Keratinocyte (primary cell): ENCODE results near the gene DDIT4L. TPM values are rescaled to one million over a fixed set of nuclear protein-coding genes. Genes with fewer than 3 reads are reported as not detected.

Experiments used
- DNase-seq: peaks from one replicate; pipeline ENCODE4 v3.0.0-alpha.2; 2011; ENCODE audit warnings: low read depth, missing footprints, low spot score
- FAIRE-seq: peaks from 2 replicates; lab custom pipeline; 2011; peaks lifted over from hg19 to GRCh38; lab: Jason Lieb, UNC
- H2AFZ ChIP-seq: 2 replicates; pipeline ENCODE4 v1.6.0; 2012; ENCODE audit warnings: low read length, control low read depth, inconsistent platforms; ENCODE audit not compliant: control insufficient read depth
- H3K27ac ChIP-seq: 2 replicates; pipeline ENCODE4 v1.5.1; 2011; ENCODE audit warnings: low read length; ENCODE audit not compliant: control insufficient read depth, insufficient read depth
- H3K27me3 ChIP-seq: 3 replicates; pipeline ENCODE4 v1.6.0; 2011; ENCODE audit warnings: low read length; ENCODE audit not compliant: control insufficient read depth, insufficient read depth; ENCODE audit errors: extremely low read depth
- H3K36me3 ChIP-seq, 2 experiments: 2 replicates in 1 of 2; 3 replicates in 1 of 2; pipeline ENCODE4 v1.5.1; 2011; ENCODE audit warnings: low read length in 2 of 2, mild to moderate bottlenecking in 1 of 2; ENCODE audit not compliant: control insufficient read depth in 2 of 2, insufficient read depth in 2 of 2; ENCODE audit errors: extremely low read depth in 1 of 2
- H3K4me1 ChIP-seq: 3 replicates; pipeline ENCODE4 v1.5.1; 2011; ENCODE audit warnings: low read length; ENCODE audit not compliant: control insufficient read depth, insufficient read depth; ENCODE audit errors: extremely low read depth
- H3K4me2 ChIP-seq: 3 replicates; pipeline ENCODE4 v1.6.0; 2011; ENCODE audit warnings: low read depth, low read length; ENCODE audit not compliant: control insufficient read depth, insufficient read depth; ENCODE audit errors: extremely low read depth
- H3K4me3 ChIP-seq, 3 experiments: fragments of 200-600 bp in 1 of 3; sonication (generic) in 1 of 3; 2 replicates in 2 of 3; 3 replicates in 1 of 3; pipeline ENCODE4 v1.5.1; 2011 to 2016; ENCODE audit warnings: low read length in 3 of 3, mild to moderate bottlenecking in 3 of 3, control low read depth in 2 of 3, inconsistent platforms in 1 of 3, low read depth in 1 of 3, mixed read lengths in 1 of 3, mixed run types in 1 of 3, moderate library complexity in 1 of 3; ENCODE audit not compliant: control insufficient read depth in 2 of 3, insufficient read depth in 2 of 3; ENCODE audit errors: extremely low read depth in 1 of 3
- H3K79me2 ChIP-seq: 2 replicates; pipeline ENCODE4 v1.6.0; 2012; ENCODE audit warnings: low read length; ENCODE audit not compliant: control insufficient read depth, insufficient read depth
- H3K9ac ChIP-seq: 3 replicates; pipeline ENCODE4 v1.6.0; 2011; ENCODE audit warnings: low read length; ENCODE audit not compliant: control insufficient read depth, insufficient read depth; ENCODE audit errors: extremely low read depth
- H3K9me1 ChIP-seq: 3 replicates; pipeline ENCODE4 v1.6.0; 2011; ENCODE audit warnings: low read length; ENCODE audit not compliant: control insufficient read depth, insufficient read depth; ENCODE audit errors: extremely low read depth
- H3K9me3 ChIP-seq: 2 replicates; pipeline ENCODE4 v1.5.1; 2012; ENCODE audit warnings: low read depth, low read length; ENCODE audit not compliant: control insufficient read depth
- H4K20me1 ChIP-seq: 3 replicates; pipeline ENCODE4 v1.6.0; 2011; ENCODE audit warnings: low read length; ENCODE audit not compliant: control insufficient read depth, insufficient read depth; ENCODE audit errors: extremely low read depth
- CTCF ChIP-seq, 3 experiments: IDR thresholded peaks in 1 of 3; conservative IDR thresholded peaks in 1 of 3; optimal IDR thresholded peaks in 1 of 3; 2 replicates in 2 of 3; 3 replicates in 1 of 3; pipeline versions ENCODE3 to v1.5.1; 2011; ENCODE audit warnings: low read length in 3 of 3, mild to moderate bottlenecking in 3 of 3, moderate library complexity in 2 of 3, control low read depth in 1 of 3, inconsistent platforms in 1 of 3; ENCODE audit not compliant: insufficient read depth in 2 of 3; ENCODE audit errors: extremely low read depth in 1 of 3
- EZH2 ChIP-seq: IDR thresholded peaks from one replicate; pipeline ENCODE4 v1.6.1; 2012; ENCODE audit warnings: inconsistent platforms, mild to moderate bottlenecking, low read length, moderate library complexity
- dilution Hi-C: fragments of 300-500 bp; cut with MboI; formaldehyde crosslinking; loops from one replicate; pipeline ENCODE4 v1.7.0; 2020; ENCODE audit warnings: low sequenced_read_pairs; ENCODE audit not compliant: extremely low pct_ligation_motif_present
- polyA plus RNA-seq, 5 experiments: library from polyadenylated mRNA; depleted of rRNA in 3 of 5; stranded (reverse) in 3 of 5; stranded (forward) in 1 of 5; unstranded in 1 of 5; fragments of >200 nt; gene quantifications; 1 replicate in 1 of 5; 2 replicates in 3 of 5; 3 replicates in 1 of 5; pipeline versions ENCODE4 v1.2.1 to v1.2.3, GENCODE V29; 2011 to 2012; ENCODE audit warnings: missing spikeins in 2 of 5, low read depth in 1 of 5, low replicate concordance in 1 of 5

The DDIT4L gene
- polyA plus RNA-seq, 1 donor (not counting 4 experiments of a cell fraction or from before 2014, with no cell fraction given): 0.46 TPM

GRCh38 chr4:100187781-100188180, 2.5 kb downstream of the DDIT4L start:
- Histone ChIP-seq H4K20me1 (no peaks in the 10 kb centered on the region), H3K9me1 (no peaks in the 10 kb centered on the region), H3K4me2 (no peak overlapping the region), H3K79me2 (no peaks in the 10 kb centered on the region), H3K27me3 (no peaks in the 10 kb centered on the region), H3K4me3 (no peak overlapping the region), H2AFZ (no peak overlapping the region), H3K27ac (no peak overlapping the region), H3K9ac (no peak overlapping the region), H3K9me3 (no peaks in the 10 kb centered on the region), H3K4me1 (peaks cover 3% of the 10 kb centered on the region), H3K36me3 (no peaks in the 10 kb centered on the region)
- TF ChIP-seq EZH2 (no peak), CTCF (optimal IDR thresholded peaks at IDR 0.05 in 1 of 3, IDR thresholded peaks at IDR 0.05 in 1 of 3, conservative IDR thresholded peaks at IDR 0.05 in 1 of 3; ENCODE audit: extremely low read depth in 1 of 3, insufficient read depth in 2 of 3, low read length in 3 of 3) (no peak)
- DNase-seq (no peak), FAIRE-seq (no peak)
- dilution Hi-C loops: no loop called here

- H3K4me3 ChIP-seq: no peak overlapping the region
- peaks cover 2% of the 10 kb centered on the region for H3K4me1 ChIP-seq
- no peak overlapping the region for H3K4me2 ChIP-seq
- H3K9ac ChIP-seq: no peak overlapping the region
- no peaks in the 10 kb centered on the region for H4K20me1 ChIP-seq
- H2AFZ ChIP-seq: no peak overlapping the region
- H3K36me3 ChIP-seq: no peaks in the 10 kb centered on the region
- DNase-seq: no peak
- H3K79me2 ChIP-seq: no peaks in the 10 kb centered on the region
- no peaks in the 10 kb centered on the region for H3K27me3 ChIP-seq
- no peaks in the 10 kb centered on the region for H3K9me1 ChIP-seq
- FAIRE-seq: no peak
- H3K9me3 ChIP-seq: no peaks in the 10 kb centered on the region
- H3K27ac ChIP-seq: no peak overlapping the region
- dilution Hi-C loops: no loop called here
- no peak for TF ChIP-seq EZH2
- no peak for TF ChIP-seq CTCF (optimal IDR thresholded peaks at IDR 0.05 in 1 of 3, IDR thresholded peaks at IDR 0.05 in 1 of 3, conservative IDR thresholded peaks at IDR 0.05 in 1 of 3; ENCODE audit: extremely low read depth in 1 of 3, insufficient read depth in 2 of 3, low read length in 3 of 3)
Observed at GRCh38 chr4:100184787-100185186, 5.5 kb downstream of the DDIT4L start.
